ENCODE data around the gene SEMA3A. TPM values are rescaled to one million over a fixed set of nuclear protein-coding genes. Genes with fewer than 3 reads are reported as not detected.

Gene SEMA3A
- total RNA-seq, 1 experiment from 2014 or later: 32.2 TPM

DNA sequence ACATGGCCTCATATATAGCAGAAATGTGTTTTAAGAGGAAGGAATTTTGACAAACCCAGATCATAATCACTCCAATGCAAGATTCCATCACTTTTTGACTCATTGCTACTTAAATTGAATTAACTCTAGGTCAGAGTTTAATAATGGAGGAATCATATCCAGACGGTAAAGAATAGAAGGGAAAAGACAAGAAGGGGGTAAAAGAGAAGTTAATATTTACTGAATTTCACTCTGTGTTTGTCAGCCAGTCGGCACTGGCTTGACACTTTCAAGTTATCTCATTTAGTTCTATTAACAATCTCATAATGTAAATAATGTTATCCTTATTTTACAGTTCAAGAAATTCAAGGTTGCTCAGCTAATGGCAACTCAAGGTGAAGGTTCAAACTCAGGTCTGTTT is 147.5 kb downstream of the SEMA3A start:
- TF ChIP-seq PRRX2 (CRISPR knock-in tag; IDR thresholded peaks at IDR 0.05): no peak
- no peak for TF ChIP-seq TP53 (CRISPR knock-in tag; IDR thresholded peaks at IDR 0.05)
- no peak for TF ChIP-seq HMGA2 (CRISPR knock-in tag; IDR thresholded peaks at IDR 0.05)
- TF ChIP-seq, protein P1, sequence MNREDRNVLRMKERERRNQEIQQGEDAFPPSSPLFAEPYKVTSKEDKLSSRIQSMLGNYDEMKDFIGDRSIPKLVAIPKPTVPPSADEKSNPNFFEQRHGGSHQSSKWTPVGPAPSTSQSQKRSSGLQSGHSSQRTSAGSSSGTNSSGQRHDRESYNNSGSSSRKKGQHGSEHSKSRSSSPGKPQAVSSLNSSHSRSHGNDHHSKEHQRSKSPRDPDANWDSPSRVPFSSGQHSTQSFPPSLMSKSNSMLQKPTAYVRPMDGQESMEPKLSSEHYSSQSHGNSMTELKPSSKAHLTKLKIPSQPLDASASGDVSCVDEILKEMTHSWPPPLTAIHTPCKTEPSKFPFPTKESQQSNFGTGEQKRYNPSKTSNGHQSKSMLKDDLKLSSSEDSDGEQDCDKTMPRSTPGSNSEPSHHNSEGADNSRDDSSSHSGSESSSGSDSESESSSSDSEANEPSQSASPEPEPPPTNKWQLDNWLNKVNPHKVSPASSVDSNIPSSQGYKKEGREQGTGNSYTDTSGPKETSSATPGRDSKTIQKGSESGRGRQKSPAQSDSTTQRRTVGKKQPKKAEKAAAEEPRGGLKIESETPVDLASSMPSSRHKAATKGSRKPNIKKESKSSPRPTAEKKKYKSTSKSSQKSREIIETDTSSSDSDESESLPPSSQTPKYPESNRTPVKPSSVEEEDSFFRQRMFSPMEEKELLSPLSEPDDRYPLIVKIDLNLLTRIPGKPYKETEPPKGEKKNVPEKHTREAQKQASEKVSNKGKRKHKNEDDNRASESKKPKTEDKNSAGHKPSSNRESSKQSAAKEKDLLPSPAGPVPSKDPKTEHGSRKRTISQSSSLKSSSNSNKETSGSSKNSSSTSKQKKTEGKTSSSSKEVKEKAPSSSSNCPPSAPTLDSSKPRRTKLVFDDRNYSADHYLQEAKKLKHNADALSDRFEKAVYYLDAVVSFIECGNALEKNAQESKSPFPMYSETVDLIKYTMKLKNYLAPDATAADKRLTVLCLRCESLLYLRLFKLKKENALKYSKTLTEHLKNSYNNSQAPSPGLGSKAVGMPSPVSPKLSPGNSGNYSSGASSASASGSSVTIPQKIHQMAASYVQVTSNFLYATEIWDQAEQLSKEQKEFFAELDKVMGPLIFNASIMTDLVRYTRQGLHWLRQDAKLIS (CRISPR knock-in tag; IDR thresholded peaks at IDR 0.05; ENCODE audit: borderline replicate concordance): no peak
- TF ChIP-seq GABPB1 (CRISPR knock-in tag; IDR thresholded peaks at IDR 0.05): no peak
- TF ChIP-seq JUN (CRISPR knock-in tag; IDR thresholded peaks at IDR 0.05): no peak
- TF ChIP-seq, protein P2, sequence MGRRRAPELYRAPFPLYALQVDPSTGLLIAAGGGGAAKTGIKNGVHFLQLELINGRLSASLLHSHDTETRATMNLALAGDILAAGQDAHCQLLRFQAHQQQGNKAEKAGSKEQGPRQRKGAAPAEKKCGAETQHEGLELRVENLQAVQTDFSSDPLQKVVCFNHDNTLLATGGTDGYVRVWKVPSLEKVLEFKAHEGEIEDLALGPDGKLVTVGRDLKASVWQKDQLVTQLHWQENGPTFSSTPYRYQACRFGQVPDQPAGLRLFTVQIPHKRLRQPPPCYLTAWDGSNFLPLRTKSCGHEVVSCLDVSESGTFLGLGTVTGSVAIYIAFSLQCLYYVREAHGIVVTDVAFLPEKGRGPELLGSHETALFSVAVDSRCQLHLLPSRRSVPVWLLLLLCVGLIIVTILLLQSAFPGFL (CRISPR knock-in tag; IDR thresholded peaks at IDR 0.05; ENCODE audit: borderline replicate concordance): no peak
- no peak for TF ChIP-seq CBFB (CRISPR knock-in tag; IDR thresholded peaks at IDR 0.05; ENCODE audit: low read depth)
- TF ChIP-seq, protein P3, sequence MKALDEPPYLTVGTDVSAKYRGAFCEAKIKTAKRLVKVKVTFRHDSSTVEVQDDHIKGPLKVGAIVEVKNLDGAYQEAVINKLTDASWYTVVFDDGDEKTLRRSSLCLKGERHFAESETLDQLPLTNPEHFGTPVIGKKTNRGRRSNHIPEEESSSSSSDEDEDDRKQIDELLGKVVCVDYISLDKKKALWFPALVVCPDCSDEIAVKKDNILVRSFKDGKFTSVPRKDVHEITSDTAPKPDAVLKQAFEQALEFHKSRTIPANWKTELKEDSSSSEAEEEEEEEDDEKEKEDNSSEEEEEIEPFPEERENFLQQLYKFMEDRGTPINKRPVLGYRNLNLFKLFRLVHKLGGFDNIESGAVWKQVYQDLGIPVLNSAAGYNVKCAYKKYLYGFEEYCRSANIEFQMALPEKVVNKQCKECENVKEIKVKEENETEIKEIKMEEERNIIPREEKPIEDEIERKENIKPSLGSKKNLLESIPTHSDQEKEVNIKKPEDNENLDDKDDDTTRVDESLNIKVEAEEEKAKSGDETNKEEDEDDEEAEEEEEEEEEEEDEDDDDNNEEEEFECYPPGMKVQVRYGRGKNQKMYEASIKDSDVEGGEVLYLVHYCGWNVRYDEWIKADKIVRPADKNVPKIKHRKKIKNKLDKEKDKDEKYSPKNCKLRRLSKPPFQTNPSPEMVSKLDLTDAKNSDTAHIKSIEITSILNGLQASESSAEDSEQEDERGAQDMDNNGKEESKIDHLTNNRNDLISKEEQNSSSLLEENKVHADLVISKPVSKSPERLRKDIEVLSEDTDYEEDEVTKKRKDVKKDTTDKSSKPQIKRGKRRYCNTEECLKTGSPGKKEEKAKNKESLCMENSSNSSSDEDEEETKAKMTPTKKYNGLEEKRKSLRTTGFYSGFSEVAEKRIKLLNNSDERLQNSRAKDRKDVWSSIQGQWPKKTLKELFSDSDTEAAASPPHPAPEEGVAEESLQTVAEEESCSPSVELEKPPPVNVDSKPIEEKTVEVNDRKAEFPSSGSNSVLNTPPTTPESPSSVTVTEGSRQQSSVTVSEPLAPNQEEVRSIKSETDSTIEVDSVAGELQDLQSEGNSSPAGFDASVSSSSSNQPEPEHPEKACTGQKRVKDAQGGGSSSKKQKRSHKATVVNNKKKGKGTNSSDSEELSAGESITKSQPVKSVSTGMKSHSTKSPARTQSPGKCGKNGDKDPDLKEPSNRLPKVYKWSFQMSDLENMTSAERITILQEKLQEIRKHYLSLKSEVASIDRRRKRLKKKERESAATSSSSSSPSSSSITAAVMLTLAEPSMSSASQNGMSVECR (CRISPR knock-in tag; IDR thresholded peaks at IDR 0.05; ENCODE audit: borderline replicate concordance): no peak
- TF ChIP-seq ZNF423 (CRISPR knock-in tag; IDR thresholded peaks at IDR 0.05): no peak
- no peak for TF ChIP-seq MYBL2 (CRISPR knock-in tag; IDR thresholded peaks at IDR 0.05)
- ChIA-PET CTCF (no interaction called here), POLR2A (no interaction called here)
- DNase-seq (ENCODE audit: low spot score) (no peak), ATAC-seq (no peak)
- Mint-ChIP-seq H3K27ac (0 out of 2 replicates have a peak overlapping the region, but pooled peaks have one; percentile 71), H3K27me3 (ENCODE audit: low read depth) (no peaks in the 10 kb centered on the region), H3K9me3 (no peaks in the 10 kb centered on the region), H3K4me1 (peaks cover 13% of the 10 kb centered on the region), H3K4me3 (no peak overlapping the region), H3K36me3 (peaks cover 8% of the 10 kb centered on the region; the same call in 1 of the 2 replicates)

DNA sequence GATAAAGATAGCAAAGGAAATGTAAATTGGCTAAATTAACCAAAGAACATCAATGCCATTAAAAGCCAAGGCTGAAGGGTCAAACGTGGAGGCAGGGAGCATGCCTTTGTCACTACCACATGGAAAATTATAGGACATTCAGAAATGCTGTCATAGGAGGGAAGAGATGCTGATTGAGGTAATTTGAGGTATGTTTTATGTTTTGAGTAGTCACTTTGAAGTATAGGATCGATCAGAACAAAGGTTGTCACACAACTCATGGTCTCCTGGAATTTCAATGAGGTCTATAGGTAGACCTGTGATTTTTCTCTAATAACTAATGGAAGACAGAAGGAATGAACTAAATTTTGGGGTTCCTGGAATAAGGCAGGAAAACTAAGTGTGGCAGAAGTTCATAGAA is 149.8 kb downstream of the SEMA3A start:
- Mint-ChIP-seq H3K4me1 (peaks cover 26% of the 10 kb centered on the region), H3K27ac (peak overlapping the region; percentile 12; the same call in 1 of the 2 replicates), H3K27me3 (ENCODE audit: low read depth) (no peaks in the 10 kb centered on the region), H3K9me3 (no peaks in the 10 kb centered on the region), H3K4me3 (no peak overlapping the region), H3K36me3 (peaks cover 5% of the 10 kb centered on the region; the same call in 1 of the 2 replicates)
- CTCF ChIA-PET: no interaction called here
- POLR2A ChIA-PET: no interaction called here
- no peak for DNase-seq (ENCODE audit: low spot score)
- TF ChIP-seq, protein P4, sequence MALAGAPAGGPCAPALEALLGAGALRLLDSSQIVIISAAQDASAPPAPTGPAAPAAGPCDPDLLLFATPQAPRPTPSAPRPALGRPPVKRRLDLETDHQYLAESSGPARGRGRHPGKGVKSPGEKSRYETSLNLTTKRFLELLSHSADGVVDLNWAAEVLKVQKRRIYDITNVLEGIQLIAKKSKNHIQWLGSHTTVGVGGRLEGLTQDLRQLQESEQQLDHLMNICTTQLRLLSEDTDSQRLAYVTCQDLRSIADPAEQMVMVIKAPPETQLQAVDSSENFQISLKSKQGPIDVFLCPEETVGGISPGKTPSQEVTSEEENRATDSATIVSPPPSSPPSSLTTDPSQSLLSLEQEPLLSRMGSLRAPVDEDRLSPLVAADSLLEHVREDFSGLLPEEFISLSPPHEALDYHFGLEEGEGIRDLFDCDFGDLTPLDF (CRISPR knock-in tag; IDR thresholded peaks at IDR 0.05): no peak
- ATAC-seq: no peak
